Keratinocyte (primary cell): ENCODE measurements around the gene OR52A1. TPM values are rescaled to one million over a fixed set of nuclear protein-coding genes. Genes with fewer than 3 reads are reported as not detected.

Source experiments
- DNase-seq: peaks from one replicate; pipeline ENCODE4 v3.0.0-alpha.2; 2011; ENCODE audit warnings: low read depth, missing footprints, low spot score
- FAIRE-seq: peaks from 2 replicates; lab custom pipeline; 2011; peaks lifted over from hg19 to GRCh38; lab: Jason Lieb, UNC
- H2AFZ ChIP-seq: 2 replicates; pipeline ENCODE4 v1.6.0; 2012; ENCODE audit warnings: low read length, control low read depth, inconsistent platforms; ENCODE audit not compliant: control insufficient read depth
- H3K27ac ChIP-seq: 2 replicates; pipeline ENCODE4 v1.5.1; 2011; ENCODE audit warnings: low read length; ENCODE audit not compliant: control insufficient read depth, insufficient read depth
- H3K27me3 ChIP-seq: 3 replicates; pipeline ENCODE4 v1.6.0; 2011; ENCODE audit warnings: low read length; ENCODE audit not compliant: control insufficient read depth, insufficient read depth; ENCODE audit errors: extremely low read depth
- H3K36me3 ChIP-seq, 2 experiments: 2 replicates in 1 of 2; 3 replicates in 1 of 2; pipeline ENCODE4 v1.5.1; 2011; ENCODE audit warnings: low read length in 2 of 2, mild to moderate bottlenecking in 1 of 2; ENCODE audit not compliant: control insufficient read depth in 2 of 2, insufficient read depth in 2 of 2; ENCODE audit errors: extremely low read depth in 1 of 2
- H3K4me1 ChIP-seq: 3 replicates; pipeline ENCODE4 v1.5.1; 2011; ENCODE audit warnings: low read length; ENCODE audit not compliant: control insufficient read depth, insufficient read depth; ENCODE audit errors: extremely low read depth
- H3K4me2 ChIP-seq: 3 replicates; pipeline ENCODE4 v1.6.0; 2011; ENCODE audit warnings: low read depth, low read length; ENCODE audit not compliant: control insufficient read depth, insufficient read depth; ENCODE audit errors: extremely low read depth
- H3K4me3 ChIP-seq, 3 experiments: fragments of 200-600 bp in 1 of 3; sonication (generic) in 1 of 3; 2 replicates in 2 of 3; 3 replicates in 1 of 3; pipeline ENCODE4 v1.5.1; 2011 to 2016; ENCODE audit warnings: low read length in 3 of 3, mild to moderate bottlenecking in 3 of 3, control low read depth in 2 of 3, inconsistent platforms in 1 of 3, low read depth in 1 of 3, mixed read lengths in 1 of 3, mixed run types in 1 of 3, moderate library complexity in 1 of 3; ENCODE audit not compliant: control insufficient read depth in 2 of 3, insufficient read depth in 2 of 3; ENCODE audit errors: extremely low read depth in 1 of 3
- H3K79me2 ChIP-seq: 2 replicates; pipeline ENCODE4 v1.6.0; 2012; ENCODE audit warnings: low read length; ENCODE audit not compliant: control insufficient read depth, insufficient read depth
- H3K9ac ChIP-seq: 3 replicates; pipeline ENCODE4 v1.6.0; 2011; ENCODE audit warnings: low read length; ENCODE audit not compliant: control insufficient read depth, insufficient read depth; ENCODE audit errors: extremely low read depth
- H3K9me1 ChIP-seq: 3 replicates; pipeline ENCODE4 v1.6.0; 2011; ENCODE audit warnings: low read length; ENCODE audit not compliant: control insufficient read depth, insufficient read depth; ENCODE audit errors: extremely low read depth
- H3K9me3 ChIP-seq: 2 replicates; pipeline ENCODE4 v1.5.1; 2012; ENCODE audit warnings: low read depth, low read length; ENCODE audit not compliant: control insufficient read depth
- H4K20me1 ChIP-seq: 3 replicates; pipeline ENCODE4 v1.6.0; 2011; ENCODE audit warnings: low read length; ENCODE audit not compliant: control insufficient read depth, insufficient read depth; ENCODE audit errors: extremely low read depth
- CTCF ChIP-seq, 3 experiments: IDR thresholded peaks in 1 of 3; conservative IDR thresholded peaks in 1 of 3; optimal IDR thresholded peaks in 1 of 3; 2 replicates in 2 of 3; 3 replicates in 1 of 3; pipeline versions ENCODE3 to v1.5.1; 2011; ENCODE audit warnings: low read length in 3 of 3, mild to moderate bottlenecking in 3 of 3, moderate library complexity in 2 of 3, control low read depth in 1 of 3, inconsistent platforms in 1 of 3; ENCODE audit not compliant: insufficient read depth in 2 of 3; ENCODE audit errors: extremely low read depth in 1 of 3
- EZH2 ChIP-seq: IDR thresholded peaks from one replicate; pipeline ENCODE4 v1.6.1; 2012; ENCODE audit warnings: inconsistent platforms, mild to moderate bottlenecking, low read length, moderate library complexity
- dilution Hi-C: fragments of 300-500 bp; cut with MboI; formaldehyde crosslinking; loops from one replicate; pipeline ENCODE4 v1.7.0; 2020; ENCODE audit warnings: low sequenced_read_pairs; ENCODE audit not compliant: extremely low pct_ligation_motif_present
- polyA plus RNA-seq, 5 experiments: library from polyadenylated mRNA; depleted of rRNA in 3 of 5; stranded (reverse) in 3 of 5; stranded (forward) in 1 of 5; unstranded in 1 of 5; fragments of >200 nt; gene quantifications; 1 replicate in 1 of 5; 2 replicates in 3 of 5; 3 replicates in 1 of 5; pipeline versions ENCODE4 v1.2.1 to v1.2.3, GENCODE V29; 2011 to 2012; ENCODE audit warnings: missing spikeins in 2 of 5, low read depth in 1 of 5, low replicate concordance in 1 of 5

OR52A1 gene
- polyA plus RNA-seq, 1 donor (not counting 4 experiments of a cell fraction or from before 2014, with no cell fraction given) = not detected

GRCh38 chr11:5137996-5138395, 16.6 kb downstream of the OR52A1 start, which contains the start of gene OR52A5:
TSS of gene OR52A5 (minus strand) at chr11:5138356. CDS start at chr11:5132642, 5,714 bp downstream.
- TF ChIP-seq EZH2 (no peak), CTCF (optimal IDR thresholded peaks at IDR 0.05 in 1 of 3, IDR thresholded peaks at IDR 0.05 in 1 of 3, conservative IDR thresholded peaks at IDR 0.05 in 1 of 3; ENCODE audit: extremely low read depth in 1 of 3, insufficient read depth in 2 of 3, low read length in 3 of 3) (no peak)
- no peak for DNase-seq
- no peaks in the 10 kb centered on the region for H4K20me1 ChIP-seq
- no peaks in the 10 kb centered on the region for H3K79me2 ChIP-seq
- dilution Hi-C loops = no loop called here
- no peaks in the 10 kb centered on the region for H3K9me3 ChIP-seq
- H3K27me3 ChIP-seq = no peaks in the 10 kb centered on the region
- no peak within 1 kb of the TSS for H3K27ac ChIP-seq
- H3K4me2 ChIP-seq = no peak within 1 kb of the TSS
- no peak within 1 kb of the TSS for H3K9ac ChIP-seq
- H3K36me3 ChIP-seq = no peaks in the 10 kb centered on the region
- no peak for FAIRE-seq
- H3K9me1 ChIP-seq = no peaks in the 10 kb centered on the region
- no peak within 1 kb of the TSS for H3K4me3 ChIP-seq
- no peaks in the 10 kb centered on the region for H3K4me1 ChIP-seq
- H2AFZ ChIP-seq = no peak within 1 kb of the TSS

- Histone ChIP-seq H3K36me3 (no peaks in the 10 kb centered on the region), H3K27me3 (no peaks in the 10 kb centered on the region), H3K4me1 (no peaks in the 10 kb centered on the region), H4K20me1 (no peaks in the 10 kb centered on the region), H3K79me2 (no peaks in the 10 kb centered on the region), H2AFZ (no peak overlapping the region), H3K4me3 (no peak overlapping the region), H3K9me3 (no peaks in the 10 kb centered on the region), H3K4me2 (no peak overlapping the region), H3K9ac (no peak overlapping the region), H3K9me1 (no peaks in the 10 kb centered on the region), H3K27ac (no peak overlapping the region)
- FAIRE-seq = no peak
- TF ChIP-seq EZH2 (no peak), CTCF (optimal IDR thresholded peaks at IDR 0.05 in 1 of 3, IDR thresholded peaks at IDR 0.05 in 1 of 3, conservative IDR thresholded peaks at IDR 0.05 in 1 of 3; ENCODE audit: extremely low read depth in 1 of 3, insufficient read depth in 2 of 3, low read length in 3 of 3) (no peak)
- no peak for DNase-seq
- dilution Hi-C loops = no loop called here
Measured at GRCh38 chr11:5137014-5137413, 17.5 kb downstream of the OR52A1 start.
